Measurements from ENCODE around the gene LAMA2. TPM values are rescaled to one million over a fixed set of nuclear protein-coding genes. Genes with fewer than 3 reads are reported as not detected.

The LAMA2 gene
- total RNA-seq, 1 donor from 2014 or later, result 0.45 TPM

- no peak for DNase-seq (ENCODE audit: low read depth)
Measured at GRCh38 chr6:129262661-129263060, 379.7 kb downstream of the LAMA2 start.

- DNase-seq (ENCODE audit: low read depth), result no peak
Measured at GRCh38 chr6:129263176-129263575, 380.2 kb downstream of the LAMA2 start.

- no peak for DNase-seq (ENCODE audit: low read depth)
Measured at GRCh38 chr6:129264480-129265045, 381.6 kb downstream of the LAMA2 start.

GRCh38 chr6:129267028-129267427 is 384.1 kb downstream of the LAMA2 start:
- no peak for DNase-seq (ENCODE audit: low read depth)

- DNase-seq (ENCODE audit: low read depth), result no peak
Measured at GRCh38 chr6:129269076-129269475, 386.1 kb downstream of the LAMA2 start.

- DNase-seq (ENCODE audit: low read depth), result no peak
Measured at GRCh38 chr6:129269891-129270290, 387.0 kb downstream of the LAMA2 start.

- no peak for DNase-seq (ENCODE audit: low read depth)
Measured at GRCh38 chr6:129270450-129270849, 387.5 kb downstream of the LAMA2 start.

GRCh38 chr6:129273161-129273560 is 390.2 kb downstream of the LAMA2 start:
- DNase-seq (ENCODE audit: low read depth), result no peak

GRCh38 chr6:129276461-129276860 is 393.5 kb downstream of the LAMA2 start:
- DNase-seq (ENCODE audit: low read depth), result peak; percentile 36

GRCh38 chr6:129276986-129277385 is 394.0 kb downstream of the LAMA2 start:
- no peak for DNase-seq (ENCODE audit: low read depth)

- DNase-seq (ENCODE audit: low read depth), result no peak
Measured at GRCh38 chr6:129279343-129280292, 396.7 kb downstream of the LAMA2 start.

GRCh38 chr6:129280293-129280644 is 397.3 kb downstream of the LAMA2 start:
- no peak for DNase-seq (ENCODE audit: low read depth)

- DNase-seq (ENCODE audit: low read depth), result no peak
Measured at GRCh38 chr6:129280749-129281148, 397.8 kb downstream of the LAMA2 start.

- DNase-seq (ENCODE audit: low read depth), result no peak
Measured at GRCh38 chr6:129281168-129281796, 398.3 kb downstream of the LAMA2 start.

GRCh38 chr6:129282019-129282418 is 399.1 kb downstream of the LAMA2 start:
- DNase-seq (ENCODE audit: low read depth), result no peak

GRCh38 chr6:129284225-129284624 is 401.3 kb downstream of the LAMA2 start:
- DNase-seq (ENCODE audit: low read depth), result no peak

GRCh38 chr6:129287231-129288177 is 404.6 kb downstream of the LAMA2 start:
- DNase-seq (ENCODE audit: low read depth), result peak; percentile 72

- no peak for DNase-seq (ENCODE audit: low read depth)
Measured at GRCh38 chr6:129289442-129289841, 406.5 kb downstream of the LAMA2 start.

- no peak for DNase-seq (ENCODE audit: low read depth)
Measured at GRCh38 chr6:129292836-129293235, 409.9 kb downstream of the LAMA2 start.

- DNase-seq (ENCODE audit: low read depth), result peak; percentile 70
Measured at GRCh38 chr6:129297592-129297991, 414.7 kb downstream of the LAMA2 start.

GRCh38 chr6:129302671-129303070 is 419.7 kb downstream of the LAMA2 start:
- DNase-seq (ENCODE audit: low read depth), result peak; percentile 28

GRCh38 chr6:129306826-129307225 is 423.9 kb downstream of the LAMA2 start:
- no peak for DNase-seq (ENCODE audit: low read depth)
